ENCODE measurements around the gene GSAP.

The GSAP gene

DNA sequence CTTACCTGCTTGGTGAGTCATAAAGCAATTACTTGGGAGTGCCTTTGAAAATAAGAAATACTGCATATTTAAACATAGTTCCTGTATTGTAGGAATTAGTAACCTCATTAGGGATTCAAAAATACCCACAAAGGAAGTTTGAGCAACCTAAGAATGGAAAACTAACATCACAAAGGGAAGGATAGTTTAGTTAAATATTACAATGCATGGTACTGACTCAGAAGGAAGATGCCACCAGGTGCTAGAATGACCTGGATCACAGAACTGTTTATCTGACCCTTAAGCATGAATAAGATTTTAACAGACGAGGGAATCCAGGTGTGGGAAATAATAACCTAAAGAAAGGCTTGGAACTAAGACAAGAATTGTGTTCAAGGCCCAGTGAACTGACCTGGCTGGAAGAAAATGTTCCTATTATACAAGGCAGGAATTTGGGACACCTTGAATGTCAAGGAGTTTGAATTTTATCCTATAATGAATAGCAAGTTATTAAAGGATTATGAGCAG is 106.4 kb downstream of the GSAP start:
- Histone ChIP-seq H3K27ac (ENCODE audit: low read depth, low read length) (no peak overlapping the region), H3K4me1 (ENCODE audit: control insufficient read depth in 1 of 2, insufficient read depth in 2 of 2, low read length in 2 of 2) (no peaks in the 10 kb centered on the region), H3K36me3 (ENCODE audit: control insufficient read depth in 1 of 2, insufficient read depth in 2 of 2, low read length in 2 of 2) (peaks cover 20% of the 10 kb centered on the region in 2 donors)

DNA sequence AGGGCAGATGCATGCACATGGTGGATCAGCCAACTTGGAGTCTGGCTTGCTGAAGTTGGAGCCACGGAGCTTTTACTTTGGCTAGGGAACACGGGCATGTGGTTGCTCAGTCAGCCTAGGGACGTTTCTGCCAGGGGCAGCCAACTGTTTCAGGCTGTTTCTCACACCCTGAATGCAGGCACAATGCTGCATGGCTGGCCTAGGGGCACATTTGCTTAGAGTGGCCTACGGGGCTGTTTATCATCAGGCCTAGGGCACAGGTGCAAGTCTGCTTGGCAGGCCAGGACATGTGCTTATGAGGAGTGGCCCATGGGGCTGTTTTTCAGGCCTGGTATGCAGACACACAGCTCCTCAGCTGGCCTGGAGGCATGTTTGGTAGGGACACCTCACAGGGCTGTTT is 107.4 kb downstream of the GSAP start:
- Histone ChIP-seq H3K4me3 (ENCODE audit: low read depth in 1 of 2, low read length in 2 of 2) (no peak overlapping the region), H3K4me1 (ENCODE audit: control insufficient read depth in 1 of 2, insufficient read depth in 2 of 2, low read length in 2 of 2) (no peaks in the 10 kb centered on the region), H3K36me3 (ENCODE audit: control insufficient read depth in 1 of 2, insufficient read depth in 2 of 2, low read length in 2 of 2) (peaks cover 14 to 20% of the 10 kb centered on the region in 2 donors), H3K27ac (ENCODE audit: low read depth, low read length) (no peak overlapping the region), H3K9me3 (ENCODE audit: control insufficient read depth in 1 of 2, low read length in 2 of 2) (no peaks in the 10 kb centered on the region), H3K27me3 (ENCODE audit: control insufficient read depth in 1 of 2, insufficient read depth in 2 of 2, low read length in 2 of 2) (no peaks in the 10 kb centered on the region), H3K9ac (ENCODE audit: low read depth in 1 of 2, low read length in 2 of 2) (no peak overlapping the region)

More for the DNA sequence above, 106.4 kb downstream of the GSAP start:
- no peak overlapping the region for H3K9ac ChIP-seq (ENCODE audit: low read depth in 1 of 2, low read length in 2 of 2)
- H3K4me3 ChIP-seq (ENCODE audit: low read depth in 1 of 2, low read length in 2 of 2), result no peak overlapping the region
- no peaks in the 10 kb centered on the region for H3K9me3 ChIP-seq (ENCODE audit: control insufficient read depth in 1 of 2, low read length in 2 of 2)
- H3K27me3 ChIP-seq (ENCODE audit: control insufficient read depth in 1 of 2, insufficient read depth in 2 of 2, low read length in 2 of 2), result no peaks in the 10 kb centered on the region

DNA sequence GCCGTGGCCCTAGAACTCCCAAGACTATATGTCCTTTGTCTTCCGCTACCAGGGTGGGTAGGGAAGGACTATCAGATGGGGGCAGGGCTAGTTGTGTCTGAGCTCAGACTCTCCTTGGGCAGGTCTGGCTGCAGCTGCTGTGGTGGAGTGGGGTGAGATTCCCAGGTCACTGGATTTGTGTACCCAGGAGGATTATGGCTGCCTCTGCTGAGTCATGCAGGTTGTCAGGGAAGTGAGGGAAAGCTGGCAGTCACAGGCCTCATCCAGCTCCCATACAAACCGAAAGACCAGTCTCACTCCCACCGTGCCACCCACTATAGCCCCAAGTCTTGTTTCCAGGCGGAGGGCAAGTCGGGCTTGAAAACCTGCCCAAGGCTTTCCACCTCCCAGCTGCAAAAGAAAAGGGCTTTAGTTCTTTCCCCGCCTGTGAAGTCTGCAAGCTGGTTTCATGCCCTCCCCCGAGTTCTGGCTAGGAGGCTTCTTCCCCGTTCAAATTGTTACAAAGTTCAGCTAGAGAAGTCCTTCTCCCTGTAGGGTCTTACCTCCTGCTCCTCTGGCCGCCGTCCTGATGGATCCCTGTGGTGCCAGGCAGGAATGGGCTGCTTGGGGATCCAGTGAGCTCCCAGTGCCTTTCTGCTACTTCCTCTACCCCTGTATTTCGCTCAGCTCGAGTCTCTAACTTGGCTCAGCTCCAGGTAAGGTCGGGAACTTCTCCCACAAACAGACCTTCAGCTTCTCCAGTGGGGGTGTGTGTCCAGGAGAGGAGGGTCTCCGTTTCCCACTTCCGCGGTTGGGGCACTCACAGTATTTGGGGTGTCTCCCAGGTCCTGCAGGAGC is 109.7 kb downstream of the GSAP start:
- H3K36me3 ChIP-seq (ENCODE audit: control insufficient read depth in 1 of 2, insufficient read depth in 2 of 2, low read length in 2 of 2), result peaks cover 5 to 15% of the 10 kb centered on the region in 2 donors
- H3K9ac ChIP-seq (ENCODE audit: low read depth in 1 of 2, low read length in 2 of 2), result no peak overlapping the region
- no peaks in the 10 kb centered on the region for H3K9me3 ChIP-seq (ENCODE audit: control insufficient read depth in 1 of 2, low read length in 2 of 2)
- no peak overlapping the region for H3K27ac ChIP-seq (ENCODE audit: low read depth, low read length)
- no peaks in the 10 kb centered on the region for H3K4me1 ChIP-seq (ENCODE audit: control insufficient read depth in 1 of 2, insufficient read depth in 2 of 2, low read length in 2 of 2)
- no peaks in the 10 kb centered on the region for H3K27me3 ChIP-seq (ENCODE audit: control insufficient read depth in 1 of 2, insufficient read depth in 2 of 2, low read length in 2 of 2)
- H3K4me3 ChIP-seq (ENCODE audit: low read depth in 1 of 2, low read length in 2 of 2), result no peak overlapping the region

DNA sequence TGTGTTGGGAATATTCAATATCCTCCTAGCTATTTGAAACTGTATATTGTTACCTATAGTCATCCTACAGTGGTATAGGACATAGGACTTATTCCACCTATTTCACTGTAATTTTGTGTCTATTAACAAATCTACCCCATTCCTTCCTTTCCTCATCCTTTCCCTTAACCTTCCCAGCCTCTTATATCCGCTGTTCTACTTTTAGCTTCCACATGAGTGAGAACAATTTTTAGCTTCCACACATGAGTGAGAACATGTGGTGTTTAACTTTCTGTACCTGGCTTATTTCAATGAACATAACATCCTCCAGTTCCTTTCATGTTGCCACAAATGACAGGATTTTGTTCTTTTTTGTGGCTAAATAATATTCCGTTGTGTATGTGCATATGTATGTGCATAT is 120.6 kb downstream of the GSAP start:
- H3K36me3 ChIP-seq (ENCODE audit: control insufficient read depth in 1 of 2, insufficient read depth in 2 of 2, low read length in 2 of 2), result peaks cover 0 to 8% of the 10 kb centered on the region in 2 donors
- H3K9ac ChIP-seq (ENCODE audit: low read depth in 1 of 2, low read length in 2 of 2), result no peak overlapping the region
- no peak overlapping the region for H3K4me3 ChIP-seq (ENCODE audit: low read depth in 1 of 2, low read length in 2 of 2)
- H3K27me3 ChIP-seq (ENCODE audit: control insufficient read depth in 1 of 2, insufficient read depth in 2 of 2, low read length in 2 of 2), result no peaks in the 10 kb centered on the region
- peaks cover 3 to 6% of the 10 kb centered on the region in 2 donors for H3K9me3 ChIP-seq (ENCODE audit: control insufficient read depth in 1 of 2, low read length in 2 of 2)
- H3K4me1 ChIP-seq (ENCODE audit: control insufficient read depth in 1 of 2, insufficient read depth in 2 of 2, low read length in 2 of 2), result no peaks in the 10 kb centered on the region
- H3K27ac ChIP-seq (ENCODE audit: low read depth, low read length), result no peak overlapping the region

DNA sequence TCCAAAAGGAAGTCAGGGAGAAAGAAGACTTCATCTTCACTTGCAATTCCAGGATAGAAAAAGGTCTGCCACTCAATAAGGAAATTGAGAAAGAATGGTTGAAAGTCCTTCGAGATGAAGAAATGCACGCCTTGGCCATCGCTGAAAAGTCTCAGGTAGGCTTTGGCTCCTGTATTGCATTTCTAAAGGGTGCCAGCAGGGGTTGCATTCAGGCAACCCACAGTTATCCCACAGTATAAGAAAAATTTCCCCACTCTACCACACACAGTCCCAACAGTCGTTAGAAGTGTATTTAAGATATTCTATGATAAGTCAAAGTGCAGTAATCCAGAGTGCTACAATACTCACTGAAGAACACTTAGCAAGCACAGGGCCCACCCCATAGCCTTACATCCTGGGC is 123.1 kb downstream of the GSAP start:
- H3K27ac ChIP-seq (ENCODE audit: low read depth, low read length), result no peak overlapping the region
- H3K27me3 ChIP-seq (ENCODE audit: control insufficient read depth in 1 of 2, insufficient read depth in 2 of 2, low read length in 2 of 2), result no peaks in the 10 kb centered on the region
- H3K9ac ChIP-seq (ENCODE audit: low read depth in 1 of 2, low read length in 2 of 2), result no peak overlapping the region
- peaks cover 3 to 8% of the 10 kb centered on the region in 2 donors for H3K36me3 ChIP-seq (ENCODE audit: control insufficient read depth in 1 of 2, insufficient read depth in 2 of 2, low read length in 2 of 2)
- peaks cover 3 to 6% of the 10 kb centered on the region in 2 donors for H3K9me3 ChIP-seq (ENCODE audit: control insufficient read depth in 1 of 2, low read length in 2 of 2)
- H3K4me3 ChIP-seq (ENCODE audit: low read depth in 1 of 2, low read length in 2 of 2), result no peak overlapping the region
- no peaks in the 10 kb centered on the region for H3K4me1 ChIP-seq (ENCODE audit: control insufficient read depth in 1 of 2, insufficient read depth in 2 of 2, low read length in 2 of 2)

DNA sequence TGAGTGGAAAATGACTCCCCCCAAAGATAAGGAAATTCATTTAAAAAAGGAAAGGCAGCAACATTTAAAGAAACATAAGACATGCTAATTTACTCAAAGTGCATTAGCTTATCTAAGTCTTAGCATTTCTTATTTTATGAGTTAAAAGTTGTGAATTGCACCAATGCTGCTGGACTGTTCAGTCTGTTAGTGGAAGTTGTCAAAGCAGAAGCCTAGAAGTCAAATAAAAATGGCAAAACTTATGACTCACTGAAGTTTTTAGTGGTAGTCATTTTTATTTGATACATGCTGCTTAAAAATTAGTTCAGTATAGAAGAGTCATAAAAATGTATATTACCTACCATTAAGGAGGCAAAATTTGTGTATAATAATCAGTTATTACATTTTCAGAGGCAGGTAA is 125.7 kb downstream of the GSAP start:
- H3K27me3 ChIP-seq (ENCODE audit: control insufficient read depth in 1 of 2, insufficient read depth in 2 of 2, low read length in 2 of 2), result no peaks in the 10 kb centered on the region
- H3K36me3 ChIP-seq (ENCODE audit: control insufficient read depth in 1 of 2, insufficient read depth in 2 of 2, low read length in 2 of 2), result peaks cover 3 to 8% of the 10 kb centered on the region in 2 donors
- no peak overlapping the region for H3K27ac ChIP-seq (ENCODE audit: low read depth, low read length)
- no peak overlapping the region for H3K9ac ChIP-seq (ENCODE audit: low read depth in 1 of 2, low read length in 2 of 2)
- H3K4me1 ChIP-seq (ENCODE audit: control insufficient read depth in 1 of 2, insufficient read depth in 2 of 2, low read length in 2 of 2), result no peaks in the 10 kb centered on the region
- H3K4me3 ChIP-seq (ENCODE audit: low read depth in 1 of 2, low read length in 2 of 2), result no peak overlapping the region
- H3K9me3 ChIP-seq (ENCODE audit: control insufficient read depth in 1 of 2, low read length in 2 of 2), result no peaks in the 10 kb centered on the region

DNA sequence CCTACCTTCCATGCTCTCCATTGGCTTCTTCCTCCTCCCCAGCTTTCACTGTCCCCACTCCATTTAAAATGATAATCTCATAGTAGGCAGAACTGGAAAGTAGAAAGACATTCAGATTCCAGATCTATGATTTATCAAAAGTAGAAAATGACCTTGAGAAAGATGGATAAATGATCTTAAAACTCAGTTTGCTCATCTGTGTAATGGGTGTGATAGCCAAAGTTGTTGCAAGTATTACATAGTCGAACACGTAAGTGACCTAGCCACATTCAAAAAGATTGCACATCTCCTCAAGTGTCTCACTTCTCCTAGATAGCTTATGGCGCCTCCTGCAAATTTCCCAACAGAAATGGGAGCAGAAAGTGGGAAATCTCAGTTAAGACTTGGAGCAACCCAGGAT is 126.8 kb downstream of the GSAP start:
- no peaks in the 10 kb centered on the region for H3K27me3 ChIP-seq (ENCODE audit: control insufficient read depth in 1 of 2, insufficient read depth in 2 of 2, low read length in 2 of 2)
- no peaks in the 10 kb centered on the region for H3K9me3 ChIP-seq (ENCODE audit: control insufficient read depth in 1 of 2, low read length in 2 of 2)
- H3K4me3 ChIP-seq (ENCODE audit: low read depth in 1 of 2, low read length in 2 of 2), result no peak overlapping the region
- H3K4me1 ChIP-seq (ENCODE audit: control insufficient read depth in 1 of 2, insufficient read depth in 2 of 2, low read length in 2 of 2), result no peaks in the 10 kb centered on the region
- H3K27ac ChIP-seq (ENCODE audit: low read depth, low read length), result no peak overlapping the region
- peaks cover 3 to 8% of the 10 kb centered on the region in 2 donors for H3K36me3 ChIP-seq (ENCODE audit: control insufficient read depth in 1 of 2, insufficient read depth in 2 of 2, low read length in 2 of 2)
- no peak overlapping the region for H3K9ac ChIP-seq (ENCODE audit: low read depth in 1 of 2, low read length in 2 of 2)

DNA sequence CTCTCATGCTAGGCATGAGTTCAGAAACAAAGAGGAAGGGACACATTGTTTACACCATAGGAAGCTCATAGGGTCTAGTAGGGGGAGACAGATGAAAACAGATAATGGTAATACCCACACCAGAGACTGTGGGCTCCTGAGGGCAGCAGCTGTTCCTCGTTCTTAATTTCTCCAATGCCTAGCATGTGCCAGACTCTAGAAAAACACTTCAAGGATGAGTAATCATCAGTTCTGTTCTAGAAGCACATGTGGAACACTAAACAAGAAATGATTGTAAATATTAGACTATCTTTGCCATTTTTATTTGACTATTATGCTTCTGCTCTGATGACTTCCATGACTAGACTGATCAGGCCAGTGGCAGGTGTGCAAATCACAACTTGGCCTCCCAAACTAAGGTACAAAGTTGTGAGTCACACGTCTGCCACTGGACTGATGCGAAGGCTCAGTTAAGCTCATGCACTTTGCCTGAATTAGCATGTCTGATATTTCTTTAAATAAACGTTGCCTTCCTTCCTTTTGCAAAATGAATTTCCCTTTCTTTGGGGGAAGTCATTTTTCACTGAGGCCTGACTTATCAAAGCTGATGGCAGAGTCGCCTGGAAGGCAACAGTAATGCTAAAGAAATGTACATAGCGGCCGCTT is 127.4 kb downstream of the GSAP start:
- peaks cover 3 to 8% of the 10 kb centered on the region in 2 donors for H3K36me3 ChIP-seq (ENCODE audit: control insufficient read depth in 1 of 2, insufficient read depth in 2 of 2, low read length in 2 of 2)
- no peaks in the 10 kb centered on the region for H3K27me3 ChIP-seq (ENCODE audit: control insufficient read depth in 1 of 2, insufficient read depth in 2 of 2, low read length in 2 of 2)
- H3K4me1 ChIP-seq (ENCODE audit: control insufficient read depth in 1 of 2, insufficient read depth in 2 of 2, low read length in 2 of 2), result no peaks in the 10 kb centered on the region
- H3K27ac ChIP-seq (ENCODE audit: low read depth, low read length), result no peak overlapping the region
- no peaks in the 10 kb centered on the region for H3K9me3 ChIP-seq (ENCODE audit: control insufficient read depth in 1 of 2, low read length in 2 of 2)
- H3K9ac ChIP-seq (ENCODE audit: low read depth in 1 of 2, low read length in 2 of 2), result no peak overlapping the region
- H3K4me3 ChIP-seq (ENCODE audit: low read depth in 1 of 2, low read length in 2 of 2), result no peak overlapping the region

DNA sequence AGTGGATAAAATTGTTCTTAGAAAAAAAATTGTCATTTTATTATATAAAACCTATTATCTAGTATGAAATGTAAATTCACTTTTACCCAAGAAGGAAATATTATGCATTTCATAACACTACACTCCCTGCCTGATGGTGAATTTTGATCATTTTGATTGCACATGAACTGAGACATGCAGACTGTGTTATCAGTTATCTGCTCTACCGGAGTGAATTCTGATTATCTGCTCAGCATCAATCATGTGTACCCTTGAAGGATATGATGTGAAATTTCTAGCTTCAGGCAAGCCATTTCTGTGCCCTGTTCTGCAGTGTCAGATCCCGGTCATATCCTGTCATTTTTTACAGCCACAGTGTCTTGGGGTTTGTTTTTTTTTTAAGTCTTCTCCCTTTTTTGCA is 131.5 kb downstream of the GSAP start:
- Histone ChIP-seq H3K4me1 (ENCODE audit: control insufficient read depth in 1 of 2, insufficient read depth in 2 of 2, low read length in 2 of 2) (no peaks in the 10 kb centered on the region), H3K27me3 (ENCODE audit: control insufficient read depth in 1 of 2, insufficient read depth in 2 of 2, low read length in 2 of 2) (no peaks in the 10 kb centered on the region), H3K36me3 (ENCODE audit: control insufficient read depth in 1 of 2, insufficient read depth in 2 of 2, low read length in 2 of 2) (peaks cover 0 to 3% of the 10 kb centered on the region in 2 donors), H3K4me3 (ENCODE audit: low read depth in 1 of 2, low read length in 2 of 2) (no peak overlapping the region), H3K27ac (ENCODE audit: low read depth, low read length) (no peak overlapping the region), H3K9ac (ENCODE audit: low read depth in 1 of 2, low read length in 2 of 2) (no peak overlapping the region), H3K9me3 (ENCODE audit: control insufficient read depth in 1 of 2, low read length in 2 of 2) (no peaks in the 10 kb centered on the region)

DNA sequence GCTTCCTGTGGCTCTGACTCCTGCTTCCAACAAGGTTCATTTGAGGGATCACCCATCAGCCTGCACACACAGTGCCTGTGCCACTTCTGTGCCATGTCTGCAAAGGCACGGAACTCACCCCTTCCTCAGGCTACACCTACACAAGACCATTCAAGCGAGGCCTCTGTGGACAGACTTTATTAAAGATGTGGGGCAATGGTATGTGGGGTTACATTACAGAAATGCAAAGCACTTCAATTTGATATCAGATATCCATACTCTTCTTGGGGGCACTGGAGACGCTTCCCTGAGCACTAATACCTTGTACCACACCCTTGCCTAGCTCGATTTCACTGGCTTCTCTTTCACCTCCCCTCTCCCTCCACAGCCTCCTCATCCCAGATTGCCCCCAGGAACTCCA is 132.1 kb downstream of the GSAP start:
- peaks cover 3% of the 10 kb centered on the region in 2 donors for H3K36me3 ChIP-seq (ENCODE audit: control insufficient read depth in 1 of 2, insufficient read depth in 2 of 2, low read length in 2 of 2)
- H3K9me3 ChIP-seq (ENCODE audit: control insufficient read depth in 1 of 2, low read length in 2 of 2), result no peaks in the 10 kb centered on the region
- H3K27me3 ChIP-seq (ENCODE audit: control insufficient read depth in 1 of 2, insufficient read depth in 2 of 2, low read length in 2 of 2), result no peaks in the 10 kb centered on the region
- no peak overlapping the region for H3K4me3 ChIP-seq (ENCODE audit: low read depth in 1 of 2, low read length in 2 of 2)
- no peak overlapping the region for H3K27ac ChIP-seq (ENCODE audit: low read depth, low read length)
- no peaks in the 10 kb centered on the region for H3K4me1 ChIP-seq (ENCODE audit: control insufficient read depth in 1 of 2, insufficient read depth in 2 of 2, low read length in 2 of 2)
- H3K9ac ChIP-seq (ENCODE audit: low read depth in 1 of 2, low read length in 2 of 2), result no peak overlapping the region
